H1 (cell line): ENCODE results near the gene PRIMA1.

Experiments used
- CEBPB ChIP-seq: IDR thresholded peaks from 2 replicates; pipeline ENCODE4 v1.6.1; 2012; ENCODE audit warnings: low read depth, low read length
- CHD7 ChIP-seq: fragments of 300-600 bp; sonication (generic); IDR thresholded peaks from 2 replicates; pipeline ENCODE4 v1.7.1; 2012; ENCODE audit warnings: low read length, moderate library complexity, mild to moderate bottlenecking, inconsistent platforms; ENCODE audit not compliant: insufficient replicate concordance
- CREB1 ChIP-seq: IDR thresholded peaks from 2 replicates; pipeline ENCODE4 v1.6.1; 2012; ENCODE audit warnings: inconsistent platforms
- EZH2 ChIP-seq: fragments of 200-600 bp; sonication (generic); IDR thresholded peaks from 2 replicates; pipeline ENCODE4 v1.7.1; 2012; ENCODE audit warnings: low read depth, mild to moderate bottlenecking, moderate library complexity, low read length, inconsistent platforms; ENCODE audit not compliant: severe bottlenecking
- MAFK ChIP-seq: IDR thresholded peaks from 2 replicates; pipeline ENCODE4 v1.6.1; 2012; ENCODE audit warnings: low read depth, mild to moderate bottlenecking, improper control_type of control experiment, low read length
- NRF1 ChIP-seq: IDR thresholded peaks from 2 replicates; pipeline ENCODE4 v1.6.1; 2011; ENCODE audit warnings: mild to moderate bottlenecking, low read depth, low read length, improper control_type of control experiment
- POLR2A ChIP-seq, 2 experiments: IDR thresholded peaks; 1 replicate in 1 of 2; 2 replicates in 1 of 2; pipeline ENCODE4 v1.6.1; 2011; ENCODE audit warnings: low read depth in 2 of 2, low read length in 2 of 2, mild to moderate bottlenecking in 2 of 2; ENCODE audit errors: control extremely low read depth in 1 of 2
- POU5F1 ChIP-seq: IDR thresholded peaks from 2 replicates; pipeline ENCODE4 v1.6.1; 2011; ENCODE audit warnings: low read depth, mild to moderate bottlenecking, low read length, moderate library complexity
- RFX5 ChIP-seq: IDR thresholded peaks from 2 replicates; pipeline ENCODE4 v1.6.1; 2011; ENCODE audit warnings: low read depth, low read length, improper control_type of control experiment, borderline replicate concordance
- SP1 ChIP-seq: IDR thresholded peaks from 2 replicates; pipeline ENCODE4 v1.6.1; 2011; ENCODE audit warnings: low read depth, low read length
- TF ChIP-seq, protein P1 (sequence below), 3 experiments: IDR thresholded peaks; 1 replicate in 2 of 3; 2 replicates in 1 of 3; pipeline versions ENCODE4 v1.5.1 to v1.6.1; 2011; ENCODE audit warnings: low read length in 3 of 3, mild to moderate bottlenecking in 3 of 3, inconsistent platforms in 2 of 3, low read depth in 1 of 3, moderate library complexity in 1 of 3; ENCODE audit not compliant: insufficient read depth in 1 of 3; ENCODE audit errors: control extremely low read depth in 1 of 3
- TF ChIP-seq, protein P2 (sequence below): IDR thresholded peaks from 2 replicates; pipeline ENCODE4 v1.6.1; 2012; ENCODE audit warnings: inconsistent platforms

DNA sequence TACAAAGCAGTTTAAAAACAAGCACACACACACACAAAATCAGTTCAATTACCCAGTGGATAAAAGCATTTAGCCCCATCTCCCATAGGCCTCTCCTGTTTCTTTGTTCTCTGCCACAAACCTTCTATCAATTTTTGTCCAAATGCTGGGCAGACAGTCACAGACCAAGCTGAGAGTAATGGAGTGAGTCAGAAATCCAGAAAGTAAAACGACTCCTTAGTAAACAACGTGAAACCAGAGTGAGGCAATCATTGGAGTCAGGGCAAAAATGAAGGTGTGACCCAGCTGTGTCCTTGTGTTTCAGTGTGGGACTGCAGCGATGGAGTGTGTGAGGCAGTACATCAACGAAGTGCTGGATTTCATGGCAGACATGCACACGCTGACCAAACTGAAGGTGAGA, 102.0 kb downstream of the PRIMA1 start:
- TF ChIP-seq SP1 (no peak), POLR2A (IDR thresholded peaks at IDR 0.05; ENCODE audit: control extremely low read depth in 1 of 2, low read depth in 2 of 2, low read length in 2 of 2) (no peak), RFX5 (no peak), EZH2 (no peak), CEBPB (no peak), POU5F1 (no peak), CREB1 (no peak), CHD7 (no peak), NRF1 (no peak), MAFK (no peak)
- TF ChIP-seq, protein P1, sequence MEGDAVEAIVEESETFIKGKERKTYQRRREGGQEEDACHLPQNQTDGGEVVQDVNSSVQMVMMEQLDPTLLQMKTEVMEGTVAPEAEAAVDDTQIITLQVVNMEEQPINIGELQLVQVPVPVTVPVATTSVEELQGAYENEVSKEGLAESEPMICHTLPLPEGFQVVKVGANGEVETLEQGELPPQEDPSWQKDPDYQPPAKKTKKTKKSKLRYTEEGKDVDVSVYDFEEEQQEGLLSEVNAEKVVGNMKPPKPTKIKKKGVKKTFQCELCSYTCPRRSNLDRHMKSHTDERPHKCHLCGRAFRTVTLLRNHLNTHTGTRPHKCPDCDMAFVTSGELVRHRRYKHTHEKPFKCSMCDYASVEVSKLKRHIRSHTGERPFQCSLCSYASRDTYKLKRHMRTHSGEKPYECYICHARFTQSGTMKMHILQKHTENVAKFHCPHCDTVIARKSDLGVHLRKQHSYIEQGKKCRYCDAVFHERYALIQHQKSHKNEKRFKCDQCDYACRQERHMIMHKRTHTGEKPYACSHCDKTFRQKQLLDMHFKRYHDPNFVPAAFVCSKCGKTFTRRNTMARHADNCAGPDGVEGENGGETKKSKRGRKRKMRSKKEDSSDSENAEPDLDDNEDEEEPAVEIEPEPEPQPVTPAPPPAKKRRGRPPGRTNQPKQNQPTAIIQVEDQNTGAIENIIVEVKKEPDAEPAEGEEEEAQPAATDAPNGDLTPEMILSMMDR (IDR thresholded peaks at IDR 0.05; ENCODE audit: control extremely low read depth in 1 of 3, insufficient read depth in 1 of 3, low read depth in 1 of 3, low read length in 3 of 3), result no peak
- TF ChIP-seq, protein P2, sequence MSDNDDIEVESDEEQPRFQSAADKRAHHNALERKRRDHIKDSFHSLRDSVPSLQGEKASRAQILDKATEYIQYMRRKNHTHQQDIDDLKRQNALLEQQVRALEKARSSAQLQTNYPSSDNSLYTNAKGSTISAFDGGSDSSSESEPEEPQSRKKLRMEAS, result no peak
